Measurements from ENCODE around the gene HOXD11. TPM values are rescaled to one million over a fixed set of nuclear protein-coding genes. Genes with fewer than 3 reads are reported as not detected.
A peak's percentile ranks its signal among the peaks of the same experiment; 100 is the strongest.

Gene HOXD11
- total RNA-seq (2014; rRNA removed; shearing (Covaris generic)) (28.4 and 31.6 TPM in 2 replicates), polyA plus RNA-seq (2016; fragmentation: Nextera tagmentation; extraction: Ambion mirVana) (27.7 and 30.0 TPM in 2 replicates)

DNA sequence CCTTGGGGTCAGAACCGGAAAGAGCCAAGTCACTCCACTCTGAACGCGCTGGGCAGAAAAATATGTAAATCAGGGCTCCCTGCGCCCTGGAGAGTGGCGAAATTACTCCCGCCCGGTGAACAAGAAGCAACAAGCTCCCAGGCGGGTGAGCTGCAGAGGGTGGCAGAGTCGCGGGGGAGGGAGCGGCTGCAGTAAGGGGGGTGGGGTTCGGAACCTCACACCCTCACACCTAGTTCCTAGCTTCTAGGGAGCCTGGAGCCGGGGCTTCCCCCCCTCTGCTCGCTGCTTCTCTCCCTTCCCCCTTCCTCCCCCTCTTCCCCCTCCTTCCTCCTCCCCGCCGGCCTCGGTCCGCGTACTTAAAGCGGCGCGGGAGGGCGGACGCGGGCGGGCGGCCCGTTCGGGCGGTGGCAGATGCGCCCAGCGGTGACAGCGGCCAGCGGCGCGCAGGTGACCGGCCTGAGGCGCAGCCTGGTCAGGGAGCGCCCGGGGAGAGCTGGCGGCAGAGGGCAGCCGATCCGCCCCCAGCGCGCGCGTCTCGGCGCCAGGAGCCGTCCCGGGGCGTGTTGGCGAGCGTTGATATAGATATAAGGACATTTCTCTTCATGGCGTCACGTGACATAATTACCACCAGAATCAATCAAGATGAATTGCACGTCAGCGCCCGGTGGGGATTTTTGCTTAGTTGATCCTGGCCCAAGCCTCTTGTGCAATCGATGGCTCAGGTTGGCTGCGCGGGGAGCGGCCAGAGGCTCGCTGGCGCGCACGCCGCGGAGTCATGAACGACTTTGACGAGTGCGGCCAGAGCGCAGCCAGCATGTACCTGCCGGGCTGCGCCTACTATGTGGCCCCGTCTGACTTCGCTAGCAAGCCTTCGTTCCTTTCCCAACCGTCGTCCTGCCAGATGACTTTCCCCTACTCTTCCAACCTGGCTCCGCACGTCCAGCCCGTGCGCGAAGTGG is at the start of gene HOXD11:
Gene HOXD11 (plus strand): TSS at position 700 of the 959 bp plus-strand sequence. CDS start 76 bp downstream, at position 776.
- in situ Hi-C loops (cut with MboI), result loop anchor here (25.0 kb wide), 1 partner anchor 1630 kb away; no protein-coding TSS in a partner anchor
- peaks cover 15% of the 10 kb centered on the region for H3K36me3 ChIP-seq (ENCODE audit: low read depth)
- H3K79me2 ChIP-seq (ENCODE audit: insufficient read depth), result peaks cover 96% of the 10 kb centered on the region
- no peaks in the 10 kb centered on the region for H3K27me3 ChIP-seq (replicated peaks; ENCODE audit: insufficient read depth)
- TF ChIP-seq EZH2phosphoT487 (IDR thresholded peaks at IDR 0.05; ENCODE audit: insufficient read depth, low read depth), result no peak
- no peak for TF ChIP-seq EZH2 (IDR thresholded peaks at IDR 0.05; ENCODE audit: insufficient read depth, poor library complexity, severe bottlenecking)
- H3K4me1 ChIP-seq (ENCODE audit: insufficient read depth), result peaks cover 8% of the 10 kb centered on the region
- peak within 1 kb of the TSS; percentile 89 for H3K27ac ChIP-seq
- DNase-seq, result peak; percentile 96
- peaks cover 34% of the 10 kb centered on the region for H3F3A ChIP-seq (ENCODE audit: insufficient read depth)
- 1 to 2% methylated on average over 67 to 72 of the region's 85 CpGs for WGBS, 2 experiments (ENCODE audit: low coverage in 1 of 2, low lambda C conversion rate in 2 of 2, missing lambda C conversion rate in 2 of 2)
- H2AFZ ChIP-seq, result 0 out of 2 replicates have a peak within 1 kb of the TSS, but pooled peaks have one; percentile 82
- H3K4me3 ChIP-seq, result peak within 1 kb of the TSS; percentile 88
- peak within 1 kb of the TSS; percentile 93 for H3K9ac ChIP-seq
- no peaks in the 10 kb centered on the region for H4K20me1 ChIP-seq (ENCODE audit: insufficient read depth)
- H3K9me2 ChIP-seq (ENCODE audit: insufficient read depth), result no peaks in the 10 kb centered on the region
- H3K9me3 ChIP-seq (ENCODE audit: low read depth), result no peaks in the 10 kb centered on the region
- H3K4me2 ChIP-seq (ENCODE audit: unreplicated experiment), result peak within 1 kb of the TSS; percentile 95

DNA sequence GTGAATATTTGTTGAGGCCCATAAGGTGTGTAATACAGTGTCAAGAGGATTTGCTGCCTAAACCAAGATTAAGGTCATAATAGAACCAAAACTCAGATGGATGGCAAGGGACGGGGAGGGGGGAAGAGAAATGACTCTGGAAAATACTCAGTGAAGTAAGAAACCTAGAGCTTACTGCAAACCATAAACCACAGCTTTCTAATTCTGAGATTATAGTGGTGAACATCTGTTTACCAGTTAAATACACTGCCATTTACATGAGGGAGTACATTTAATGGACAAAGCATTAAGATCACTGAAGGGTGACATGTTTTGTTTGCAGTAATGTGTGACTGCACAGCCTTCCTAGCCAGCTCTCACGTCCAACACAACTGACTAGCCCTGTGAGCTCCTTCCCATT is 43.1 kb upstream of the HOXD11 start:
- Histone ChIP-seq H3K9ac (no peak overlapping the region), H4K20me1 (ENCODE audit: insufficient read depth) (no peaks in the 10 kb centered on the region), H3K4me1 (ENCODE audit: insufficient read depth) (peaks cover 6% of the 10 kb centered on the region), H3K36me3 (ENCODE audit: low read depth) (no peaks in the 10 kb centered on the region), H3K4me2 (ENCODE audit: unreplicated experiment) (no peak overlapping the region), H3K9me2 (ENCODE audit: insufficient read depth) (no peaks in the 10 kb centered on the region), H3K27me3 (replicated peaks; ENCODE audit: insufficient read depth) (peaks cover 64% of the 10 kb centered on the region), H3K27ac (no peak overlapping the region), H3F3A (ENCODE audit: insufficient read depth) (no peaks in the 10 kb centered on the region), H3K9me3 (ENCODE audit: low read depth) (no peaks in the 10 kb centered on the region), H2AFZ (no peak overlapping the region), H3K4me3 (no peak overlapping the region), H3K79me2 (ENCODE audit: insufficient read depth) (no peaks in the 10 kb centered on the region)
- WGBS, 2 experiments (ENCODE audit: low coverage in 1 of 2, low lambda C conversion rate in 2 of 2, missing lambda C conversion rate in 2 of 2), result 21 to 35% methylated on average over 2 of the region's 2 CpGs
- TF ChIP-seq EZH2 (IDR thresholded peaks at IDR 0.05; ENCODE audit: insufficient read depth, poor library complexity, severe bottlenecking), result no peak
- no peak for TF ChIP-seq EZH2phosphoT487 (IDR thresholded peaks at IDR 0.05; ENCODE audit: insufficient read depth, low read depth)
- no peak for DNase-seq
- in situ Hi-C loops (cut with MboI), result no loop called here

DNA sequence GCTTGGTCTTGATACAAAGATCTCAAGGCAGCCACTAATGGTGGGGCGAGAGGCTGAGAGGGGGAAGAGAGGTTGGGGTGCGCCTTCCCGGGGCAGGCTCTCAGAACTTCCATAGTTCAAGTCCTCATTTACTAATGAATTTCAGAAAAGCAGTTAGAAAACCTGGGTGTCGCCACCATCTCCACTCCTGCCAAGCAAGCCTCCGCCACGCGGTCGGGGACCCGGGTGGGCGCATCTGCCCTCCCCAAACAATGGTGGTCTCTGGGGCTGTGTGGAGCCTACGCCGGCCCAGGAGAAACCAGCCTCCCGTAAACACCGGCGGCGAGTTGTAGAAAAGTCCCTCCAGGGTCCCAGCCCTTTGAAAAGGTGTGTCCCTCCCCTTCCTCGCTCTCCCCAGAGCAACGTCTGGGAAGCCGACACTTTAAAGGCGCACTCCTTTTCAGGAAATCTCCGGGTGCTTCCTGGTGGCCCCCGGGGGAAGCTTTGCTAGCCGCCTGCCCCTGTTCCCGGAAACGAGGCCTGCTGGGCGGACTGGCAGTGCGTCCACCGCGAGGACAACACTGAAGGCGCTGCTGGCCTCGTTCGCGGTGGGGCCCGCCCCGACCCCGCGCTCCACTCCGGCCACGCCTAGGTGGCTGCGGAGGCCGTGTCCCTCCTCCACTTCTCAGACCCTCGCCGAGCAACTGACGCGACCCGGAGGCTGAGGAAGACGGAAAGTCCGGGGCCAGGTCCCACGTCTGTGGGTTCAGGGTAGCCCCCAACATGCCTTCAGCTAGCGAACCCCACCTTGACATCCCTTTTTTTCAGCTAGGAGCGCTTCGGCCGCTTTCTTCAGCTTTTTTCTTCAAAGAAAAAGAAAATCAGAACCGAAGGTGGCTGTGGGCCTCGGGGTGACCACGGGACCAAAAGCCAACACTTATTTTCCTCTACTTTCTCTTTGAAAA is 40.2 kb upstream of the HOXD11 start:
- peaks cover 67% of the 10 kb centered on the region for H3K27me3 ChIP-seq (replicated peaks; ENCODE audit: insufficient read depth)
- H3K9me2 ChIP-seq (ENCODE audit: insufficient read depth), result no peaks in the 10 kb centered on the region
- 37 to 38% methylated on average over 55 to 56 of the region's 56 CpGs for WGBS, 2 experiments (ENCODE audit: low coverage in 1 of 2, low lambda C conversion rate in 2 of 2, missing lambda C conversion rate in 2 of 2)
- no peaks in the 10 kb centered on the region for H3K9me3 ChIP-seq (ENCODE audit: low read depth)
- no peak for TF ChIP-seq EZH2 (IDR thresholded peaks at IDR 0.05; ENCODE audit: insufficient read depth, poor library complexity, severe bottlenecking)
- no peak for TF ChIP-seq EZH2phosphoT487 (IDR thresholded peaks at IDR 0.05; ENCODE audit: insufficient read depth, low read depth)
- H3K27ac ChIP-seq, result no peak overlapping the region
- no peaks in the 10 kb centered on the region for H3K36me3 ChIP-seq (ENCODE audit: low read depth)
- no peak for DNase-seq
- H3K4me2 ChIP-seq (ENCODE audit: unreplicated experiment), result peak overlapping the region; percentile 75
- H3K9ac ChIP-seq, result no peak overlapping the region
- no peaks in the 10 kb centered on the region for H3K79me2 ChIP-seq (ENCODE audit: insufficient read depth)
- no peaks in the 10 kb centered on the region for H4K20me1 ChIP-seq (ENCODE audit: insufficient read depth)
- peaks cover 6% of the 10 kb centered on the region for H3K4me1 ChIP-seq (ENCODE audit: insufficient read depth)
- H3K4me3 ChIP-seq, result peak overlapping the region; percentile 61
- H3F3A ChIP-seq (ENCODE audit: insufficient read depth), result no peaks in the 10 kb centered on the region
- H2AFZ ChIP-seq, result peak overlapping the region; percentile 82
- in situ Hi-C loops (cut with MboI), result no loop called here

Measured in GM23248 (cell line).